GM21423 (cell line): ENCODE results near the gene GFPT2.
A peak's percentile ranks its signal among the peaks of the same experiment; 100 is the strongest.

Source experiments
- ATAC-seq: cut with Tn5 transposase; IDR thresholded peaks from one replicate; pipeline ENCODE4 v1.9.1; 2021; ENCODE audit warnings: mild to moderate bottlenecking, moderate library complexity; ENCODE audit not compliant: unreplicated experiment

Gene GFPT2

GRCh38 chr5:180334751-180335613, 18.2 kb downstream of the GFPT2 start:
- ATAC-seq = no peak

- no peak for ATAC-seq
Measured at GRCh38 chr5:180334176-180334575, 19.0 kb downstream of the GFPT2 start.

- ATAC-seq = no peak
Measured at GRCh38 chr5:180333661-180334060, 19.5 kb downstream of the GFPT2 start.

- no peak for ATAC-seq
Measured at GRCh38 chr5:180332861-180333260, 20.3 kb downstream of the GFPT2 start.

- no peak for ATAC-seq
Measured at GRCh38 chr5:180332051-180332517, 21.1 kb downstream of the GFPT2 start.

- no peak for ATAC-seq
Measured at GRCh38 chr5:180331647-180331950, 21.5 kb downstream of the GFPT2 start.

- no peak for ATAC-seq
Measured at GRCh38 chr5:180330810-180331646, 22.1 kb downstream of the GFPT2 start.

- no peak for ATAC-seq
Measured at GRCh38 chr5:180330270-180330648, 22.9 kb downstream of the GFPT2 start.

- ATAC-seq = no peak
Measured at GRCh38 chr5:180329606-180330269, 23.4 kb downstream of the GFPT2 start.

GRCh38 chr5:180329138-180329435, 24.0 kb downstream of the GFPT2 start:
- no peak for ATAC-seq

GRCh38 chr5:180328296-180329137, 24.6 kb downstream of the GFPT2 start:
- ATAC-seq = peak; percentile 86

- ATAC-seq = no peak
Measured at GRCh38 chr5:180326989-180327565, 26.1 kb downstream of the GFPT2 start.

GRCh38 chr5:180324601-180324950, 28.6 kb downstream of the GFPT2 start:
- ATAC-seq = no peak

- ATAC-seq = no peak
Measured at GRCh38 chr5:180323941-180324600, 29.1 kb downstream of the GFPT2 start.

GRCh38 chr5:180323160-180323559, 30.0 kb downstream of the GFPT2 start:
- no peak for ATAC-seq

- no peak for ATAC-seq
Measured at GRCh38 chr5:180318456-180319089, 34.6 kb downstream of the GFPT2 start.

- ATAC-seq = no peak
Measured at GRCh38 chr5:180316586-180316985, 36.5 kb downstream of the GFPT2 start.

GRCh38 chr5:180315762-180316212, 37.3 kb downstream of the GFPT2 start:
- ATAC-seq = no peak
